CD4-positive, alpha-beta T cell (primary cell): ENCODE measurements around the gene MREG. TPM values are rescaled to one million over a fixed set of nuclear protein-coding genes. Genes with fewer than 3 reads are reported as not detected.

ENCODE experiments used
- ATAC-seq: fragments of 200-7000 bp; cut with Tn5 transposase; one replicate; pipeline ENCODE4 v1.10.0; 2022; ENCODE audit warnings: mild to moderate bottlenecking; ENCODE audit not compliant: poor library complexity
- CTCF ChIA-PET: fragments of 350-600 bp; sonication (Branson Sonifier 250); formaldehyde crosslinking; loops from one replicate; lab custom pipeline; 2021; ENCODE audit warnings: antibody characterized with exemption, inconsistent platforms; lab: Charles Lee
- POLR2A ChIA-PET: fragments of 350-600 bp; sonication (Branson Sonifier 250); formaldehyde crosslinking; loops from one replicate; lab custom pipeline; 2021; ENCODE audit warnings: antibody characterized with exemption, inconsistent platforms; lab: Charles Lee
- DNase-seq, 14 experiments: peaks; one replicate each; pipeline ENCODE4 v3.0.0-alpha.2; 2013 to 2020; ENCODE audit warnings: mixed read lengths in 2 of 14
- H3K27ac ChIP-seq, 2 donors: one replicate each; pipeline versions ENCODE4 v1.5.1 to v1.7.0; 2013; ENCODE audit warnings: low read length in 2 of 2, low read depth in 1 of 2, mild to moderate bottlenecking in 1 of 2
- H3K27me3 ChIP-seq, 2 experiments: 1 replicate in 1 of 2; 2 replicates in 1 of 2; pipeline versions ENCODE4 v1.6.1 to v1.7.0; 2013; ENCODE audit warnings: low read length in 2 of 2, control low read depth in 1 of 2, mild to moderate bottlenecking in 1 of 2, moderate library complexity in 1 of 2; ENCODE audit not compliant: insufficient read depth in 2 of 2, control insufficient read depth in 1 of 2
- H3K36me3 ChIP-seq: one replicate; pipeline ENCODE4 v1.6.1; 2013; ENCODE audit warnings: low read length, control low read depth; ENCODE audit not compliant: insufficient read depth
- H3K4me1 ChIP-seq: one replicate; pipeline ENCODE4 v1.6.1; 2013; ENCODE audit warnings: low read length, control low read depth; ENCODE audit not compliant: insufficient read depth
- H3K4me3 ChIP-seq: one replicate; pipeline ENCODE4 v1.5.1; 2013; ENCODE audit warnings: mild to moderate bottlenecking, low read length, moderate library complexity
- H3K9me3 ChIP-seq, 2 experiments: 1 replicate in 1 of 2; 2 replicates in 1 of 2; pipeline versions ENCODE4 v1.6.1 to v1.7.0; 2013; ENCODE audit warnings: low read length in 2 of 2, mild to moderate bottlenecking in 2 of 2, control low read depth in 1 of 2, moderate library complexity in 1 of 2; ENCODE audit not compliant: control insufficient read depth in 1 of 2, insufficient read depth in 1 of 2
- H3K27ac Mint-ChIP-seq: one replicate; pipeline ENCODE4 v1.8.0; 2020; ENCODE audit warnings: mixed read lengths
- H3K27me3 Mint-ChIP-seq: one replicate; pipeline ENCODE4 v1.8.0; 2021; ENCODE audit warnings: mixed read lengths
- H3K36me3 Mint-ChIP-seq: one replicate; pipeline ENCODE4 v1.8.0; 2021; ENCODE audit warnings: low read depth, mixed read lengths
- H3K4me1 Mint-ChIP-seq: one replicate; pipeline ENCODE4 v1.8.0; 2021; ENCODE audit warnings: low read depth, mixed read lengths
- H3K4me3 Mint-ChIP-seq: one replicate; pipeline ENCODE4 v1.8.0; 2020; ENCODE audit warnings: mild to moderate bottlenecking, mixed read lengths
- H3K9me3 Mint-ChIP-seq: one replicate; pipeline ENCODE4 v1.8.0; 2020; ENCODE audit warnings: mixed read lengths
- intact Hi-C, 2 experiments: fragments of 100-400 bp; cut with DNase I in 1 of 2; cut with micrococcal nuclease in 1 of 2; formaldehyde crosslinking; loops; one replicate each; pipeline versions ENCODE4 v1.15.1 to v1.9.0; 2023 to 2025; cut with DNase I, micrococcal nuclease
- total RNA-seq, 174 experiments: library from RNA in 2 of 174; stranded (reverse) in 2 of 174; gene quantifications; one replicate each; pipeline ENCODE4 v1.2.3 and lab custom pipeline; 2021 to 2026
- TF ChIP-seq, protein P1 (sequence below): fragments of 200-600 bp; IDR thresholded peaks from one replicate; pipeline ENCODE4 v1.8.0; 2022; ENCODE audit warnings: antibody characterized with exemption, mild to moderate bottlenecking

Gene MREG
- total RNA-seq, 2 experiments from 2014 or later, result 1.8 to 2.8 TPM

DNA sequence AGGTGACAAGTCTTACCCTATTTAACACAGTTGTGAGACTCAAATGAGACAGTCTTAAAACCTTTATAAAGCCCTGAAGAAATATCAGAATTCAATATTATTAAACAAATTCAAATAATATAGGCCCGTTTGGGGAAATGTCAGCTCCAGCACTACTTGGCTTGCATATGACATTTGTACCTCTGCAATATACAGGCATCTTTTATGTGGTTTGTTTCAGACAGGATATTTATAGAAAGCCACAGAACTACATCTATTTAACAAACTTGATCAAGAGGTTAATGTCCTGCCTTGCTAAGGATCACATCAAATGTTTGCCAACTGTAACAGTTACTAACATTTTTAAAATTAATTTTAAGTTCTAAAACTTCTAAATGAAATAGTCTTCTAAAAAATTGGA lies 3.2 kb upstream of the MREG start:
- no peaks in the 10 kb centered on the region for H3K27me3 ChIP-seq
- CTCF ChIA-PET, result interaction anchor here (0.9 to 3.1 kb wide), 2 partner anchors 18 to 85 kb away, joined by 3 to 10 read pairs; no protein-coding TSS in a partner anchor
- Mint-ChIP-seq H3K27me3 (no peaks in the 10 kb centered on the region), H3K9me3 (no peaks in the 10 kb centered on the region), H3K4me3 (peak overlapping the region; percentile 76), H3K36me3 (no peaks in the 10 kb centered on the region), H3K27ac (peak overlapping the region; percentile 79), H3K4me1 (peaks cover 58% of the 10 kb centered on the region)
- H3K9me3 ChIP-seq, result no peaks in the 10 kb centered on the region
- H3K27ac ChIP-seq, result peak overlapping the region in 1 of 2 donors; percentile 36
- DNase-seq (peak in 3 of 14 experiments; percentile 21 to 55 (median 27)), ATAC-seq (peak; percentile 23)
- no peak overlapping the region for H3K4me3 ChIP-seq
- peaks cover 3% of the 10 kb centered on the region for H3K36me3 ChIP-seq
- POLR2A ChIA-PET, result interaction anchor here (1.1 to 2.2 kb wide), 4 partner anchors 11 to 93 kb away, joined by 4 to 9 read pairs (median 6); partner anchors contain the start of gene XRCC5
- H3K4me1 ChIP-seq, result peaks cover 33% of the 10 kb centered on the region
- TF ChIP-seq, protein P1, sequence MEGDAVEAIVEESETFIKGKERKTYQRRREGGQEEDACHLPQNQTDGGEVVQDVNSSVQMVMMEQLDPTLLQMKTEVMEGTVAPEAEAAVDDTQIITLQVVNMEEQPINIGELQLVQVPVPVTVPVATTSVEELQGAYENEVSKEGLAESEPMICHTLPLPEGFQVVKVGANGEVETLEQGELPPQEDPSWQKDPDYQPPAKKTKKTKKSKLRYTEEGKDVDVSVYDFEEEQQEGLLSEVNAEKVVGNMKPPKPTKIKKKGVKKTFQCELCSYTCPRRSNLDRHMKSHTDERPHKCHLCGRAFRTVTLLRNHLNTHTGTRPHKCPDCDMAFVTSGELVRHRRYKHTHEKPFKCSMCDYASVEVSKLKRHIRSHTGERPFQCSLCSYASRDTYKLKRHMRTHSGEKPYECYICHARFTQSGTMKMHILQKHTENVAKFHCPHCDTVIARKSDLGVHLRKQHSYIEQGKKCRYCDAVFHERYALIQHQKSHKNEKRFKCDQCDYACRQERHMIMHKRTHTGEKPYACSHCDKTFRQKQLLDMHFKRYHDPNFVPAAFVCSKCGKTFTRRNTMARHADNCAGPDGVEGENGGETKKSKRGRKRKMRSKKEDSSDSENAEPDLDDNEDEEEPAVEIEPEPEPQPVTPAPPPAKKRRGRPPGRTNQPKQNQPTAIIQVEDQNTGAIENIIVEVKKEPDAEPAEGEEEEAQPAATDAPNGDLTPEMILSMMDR, result no peak
- intact Hi-C loops, result loop anchor here in 1 of 2 experiments (5.0 kb wide), 1 partner anchor 396 kb away; the partner anchor contains the start of gene SMARCAL1

DNA sequence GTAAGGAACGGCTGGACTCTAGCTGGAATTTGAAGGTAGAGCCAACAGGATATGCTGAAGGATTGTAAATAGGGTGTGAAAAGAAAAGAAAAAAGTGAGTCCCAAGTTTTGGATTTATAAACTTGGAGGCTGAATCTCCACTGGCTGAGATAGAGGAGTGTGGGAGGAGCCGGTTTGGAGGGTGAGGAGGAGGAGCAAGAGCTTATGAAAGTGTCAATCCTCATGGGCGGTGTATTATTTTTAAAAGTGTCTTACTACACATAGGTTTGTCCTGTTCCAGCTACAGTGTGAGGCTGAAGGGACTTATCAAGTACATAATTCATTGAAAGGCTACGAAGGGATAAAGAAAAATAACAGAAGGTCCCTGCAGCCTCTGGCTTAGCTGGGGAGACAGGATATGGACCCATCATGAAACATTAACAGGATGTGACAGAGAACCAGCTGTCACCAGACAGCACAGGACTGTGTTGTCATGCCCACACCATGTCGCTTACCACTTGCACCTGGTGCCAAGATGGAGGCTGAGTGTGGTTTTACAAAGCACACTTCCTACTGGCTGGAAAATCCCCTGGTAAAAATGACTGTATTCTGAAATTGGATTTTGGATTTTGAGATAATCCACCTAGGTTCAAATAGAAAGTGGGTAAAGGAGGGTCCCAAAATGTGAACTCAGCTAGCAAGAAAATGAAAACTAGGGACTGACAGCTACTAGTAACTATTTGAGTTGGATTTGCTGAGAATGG lies 2.5 kb upstream of the MREG start:
- Histone ChIP-seq H3K27me3 (no peaks in the 10 kb centered on the region), H3K4me3 (no peak overlapping the region), H3K4me1 (peaks cover 33% of the 10 kb centered on the region), H3K27ac (peak overlapping the region; percentile 5 to 36), H3K36me3 (no peaks in the 10 kb centered on the region), H3K9me3 (no peaks in the 10 kb centered on the region)
- peak overlapping the region; percentile 76 for H3K4me3 Mint-ChIP-seq
- peak overlapping the region; percentile 79 for H3K27ac Mint-ChIP-seq
- H3K27me3 Mint-ChIP-seq, result no peaks in the 10 kb centered on the region
- intact Hi-C loops, result loop anchor here in 1 of 2 experiments (5.0 kb wide), 1 partner anchor 396 kb away; the partner anchor contains the start of gene SMARCAL1
- TF ChIP-seq, protein P1, result no peak
- DNase-seq, result peak in 10 of 14 experiments; percentile 4 to 84 (median 38)
- POLR2A ChIA-PET, result interaction anchor here (0.9 to 2.2 kb wide), 5 partner anchors 10 to 93 kb away, joined by 3 to 9 read pairs (median 4); partner anchors contain the start of gene XRCC5
- H3K9me3 Mint-ChIP-seq, result no peaks in the 10 kb centered on the region
- CTCF ChIA-PET, result interaction anchor here (1.6 to 3.1 kb wide), 2 partner anchors 18 to 66 kb away, joined by 4 to 10 read pairs; no protein-coding TSS in a partner anchor
- peak; percentile 73 for ATAC-seq
- peaks cover 58% of the 10 kb centered on the region for H3K4me1 Mint-ChIP-seq
- H3K36me3 Mint-ChIP-seq, result no peaks in the 10 kb centered on the region

DNA sequence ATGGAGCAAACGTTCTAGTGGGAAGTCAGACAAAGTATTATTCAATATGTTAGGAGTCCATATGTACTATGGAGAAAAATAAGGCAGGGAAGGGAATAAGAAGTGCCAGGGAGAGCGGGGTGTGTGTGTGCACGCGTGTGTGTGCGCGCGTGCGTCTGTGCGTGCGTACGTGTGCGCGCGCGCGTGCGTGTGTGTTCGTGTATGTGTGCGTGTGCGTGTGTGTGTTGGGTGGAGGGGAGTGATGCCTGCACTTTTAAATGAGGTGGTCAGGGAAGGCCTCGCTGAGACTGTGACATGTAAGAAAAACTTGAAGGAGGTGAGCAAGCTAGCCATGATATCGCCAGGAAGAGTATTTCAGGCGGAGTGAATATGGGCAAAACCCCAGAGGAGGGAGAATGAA lies 1.6 kb upstream of the MREG start:
- H3K36me3 Mint-ChIP-seq, result no peaks in the 10 kb centered on the region
- DNase-seq, result no peak
- H3K4me3 Mint-ChIP-seq, result peak overlapping the region; percentile 76
- H3K9me3 ChIP-seq, result no peaks in the 10 kb centered on the region
- ChIA-PET CTCF (interaction anchor here (1.6 kb wide), 1 partner anchor 65 kb away, joined by 4 read pairs; no protein-coding TSS in a partner anchor), POLR2A (interaction anchor here (0.9 to 2.2 kb wide), 2 partner anchors 17 to 94 kb away, joined by 3 to 9 read pairs; partner anchors contain the start of gene XRCC5)
- H3K27me3 Mint-ChIP-seq, result no peaks in the 10 kb centered on the region
- H3K27me3 ChIP-seq, result no peaks in the 10 kb centered on the region
- H3K27ac Mint-ChIP-seq, result peak overlapping the region; percentile 79
- ATAC-seq, result no peak
- H3K9me3 Mint-ChIP-seq, result no peaks in the 10 kb centered on the region
- H3K36me3 ChIP-seq, result no peaks in the 10 kb centered on the region
- TF ChIP-seq, protein P1, result no peak
- H3K4me1 Mint-ChIP-seq, result peaks cover 58% of the 10 kb centered on the region
- H3K27ac ChIP-seq, result no peak overlapping the region
- no peak overlapping the region for H3K4me3 ChIP-seq
- intact Hi-C loops, result loop anchor here in 1 of 2 experiments (5.0 kb wide), 2 partner anchors 397 to 698 kb away; partner anchors contain the start of gene SMARCAL1
- peaks cover 33% of the 10 kb centered on the region for H3K4me1 ChIP-seq
